GM23338 (cell line): Measurements from ENCODE around the gene PPP1R3E. TPM values are rescaled to one million over a fixed set of nuclear protein-coding genes. Genes with fewer than 3 reads are reported as not detected.
A peak's percentile ranks its signal among the peaks of the same experiment; 100 is the strongest.

Experiments
- ATAC-seq: fragments of 200-7000 bp; cut with Tn5 transposase; 3 replicates; pipeline ENCODE4 v1.9.1; 2020
- DNase-seq: peaks from one replicate; pipeline ENCODE4 v3.0.0-alpha.2; 2015; ENCODE audit warnings: low spot score
- H2AFZ ChIP-seq: fragments of 200-600 bp; sonication (generic); 2 replicates; pipeline ENCODE4 v1.8.0; 2016; ENCODE audit warnings: antibody characterized with exemption, mild to moderate bottlenecking, moderate library complexity
- H3F3A ChIP-seq: fragments of 200-600 bp; sonication (generic); replicated peaks from 2 replicates; pipeline ENCODE4 v1.8.0; 2017; ENCODE audit warnings: antibody characterized with exemption, mixed run types, low read depth
- H3K27ac ChIP-seq: fragments of 200-600 bp; sonication (generic); 2 replicates; pipeline ENCODE4 v1.6.1; 2016; ENCODE audit warnings: low read depth
- H3K27me3 ChIP-seq: fragments of 200-600 bp; sonication (generic); 2 replicates; pipeline ENCODE4 v1.8.0; 2016; ENCODE audit warnings: mild to moderate bottlenecking, mixed run types, moderate library complexity; ENCODE audit not compliant: insufficient read depth
- H3K36me3 ChIP-seq: fragments of 200-600 bp; sonication (generic); 2 replicates; pipeline ENCODE4 v1.8.0; 2016; ENCODE audit warnings: mild to moderate bottlenecking; ENCODE audit not compliant: insufficient read depth
- H3K4me1 ChIP-seq: fragments of 200-600 bp; sonication (generic); 2 replicates; pipeline ENCODE4 v1.8.0; 2016; ENCODE audit warnings: mild to moderate bottlenecking, moderate library complexity; ENCODE audit not compliant: insufficient read depth
- H3K4me2 ChIP-seq: fragments of 200-600 bp; sonication (generic); 2 replicates; pipeline ENCODE4 v1.7.1; 2017; ENCODE audit warnings: mixed run types
- H3K4me3 ChIP-seq: fragments of 200-600 bp; sonication (generic); 2 replicates; pipeline ENCODE4 v1.6.1; 2016; ENCODE audit warnings: mixed run types
- H3K79me2 ChIP-seq: fragments of 200-600 bp; sonication (generic); replicated peaks from 2 replicates; pipeline ENCODE4 v1.8.0; 2017; ENCODE audit warnings: mild to moderate bottlenecking; ENCODE audit not compliant: insufficient read depth
- H3K9me2 ChIP-seq: fragments of 200-600 bp; sonication (generic); 2 replicates; pipeline ENCODE4 v1.8.0; 2017; ENCODE audit not compliant: insufficient read depth
- H4K20me1 ChIP-seq: fragments of 200-600 bp; sonication (generic); replicated peaks from 2 replicates; pipeline ENCODE4 v1.8.0; 2017; ENCODE audit warnings: mild to moderate bottlenecking; ENCODE audit not compliant: insufficient read depth
- H3K27ac Mint-ChIP-seq: 2 replicates; pipeline ENCODE4 v1.8.0; 2020; ENCODE audit warnings: inconsistent platforms, mild to moderate bottlenecking, moderate library complexity, mixed read lengths
- H3K27me3 Mint-ChIP-seq: 3 replicates; pipeline ENCODE4 v1.8.0; 2022; ENCODE audit warnings: low read depth, mild to moderate bottlenecking, moderate library complexity, mixed read lengths, inconsistent platforms; ENCODE audit not compliant: insufficient read depth, poor library complexity
- H3K36me3 Mint-ChIP-seq: 3 replicates; pipeline ENCODE4 v1.8.0; 2021; ENCODE audit warnings: low read depth, mild to moderate bottlenecking, inconsistent platforms, moderate library complexity, mixed read lengths
- H3K4me1 Mint-ChIP-seq: 3 replicates; pipeline ENCODE4 v1.8.0; 2020; ENCODE audit warnings: mild to moderate bottlenecking, inconsistent platforms, mixed read lengths
- H3K4me3 Mint-ChIP-seq: 3 replicates; pipeline ENCODE4 v1.8.0; 2021; ENCODE audit warnings: moderate library complexity, mild to moderate bottlenecking, inconsistent platforms, mixed read lengths
- H3K9me3 Mint-ChIP-seq: 3 replicates; pipeline ENCODE4 v1.8.0; 2020; ENCODE audit warnings: moderate library complexity, mild to moderate bottlenecking, inconsistent platforms, mixed read lengths
- ZNF114 ChIP-seq: fragments of 250-450 bp; sonication (Bioruptor Pico); IDR thresholded peaks from 2 replicates; pipeline ENCODE4 v1.5.0; 2020; ENCODE audit warnings: mild to moderate bottlenecking, moderate library complexity
- ZNF331 ChIP-seq: fragments of 250-450 bp; sonication (Bioruptor Pico); IDR thresholded peaks from 2 replicates; pipeline ENCODE4 v1.5.0; 2020; ENCODE audit warnings: low read depth, mild to moderate bottlenecking, moderate library complexity
- polyA plus RNA-seq: library from polyadenylated mRNA; unstranded; fragments of >200 nt; fragmentation: Nextera tagmentation; extraction: Ambion mirVana; gene quantifications from 2 replicates; pipeline ENCODE4 v1.2.1, GENCODE V29; 2016
- total RNA-seq: library from RNA; depleted of rRNA; stranded (reverse); fragments of >200 nt; shearing (Covaris generic); gene quantifications from 2 replicates; pipeline ENCODE4 v1.2.3, GENCODE V29; 2014
- TF ChIP-seq, protein P1 (sequence below): IDR thresholded peaks from 2 replicates; pipeline ENCODE4 v1.6.1; 2016; ENCODE audit warnings: antibody characterized with exemption
- TF ChIP-seq, protein P2 (sequence below), 2 experiments: fragments of 200-600 bp in 1 of 2; sonication (generic) in 1 of 2; conservative IDR thresholded peaks; 2 replicates each; pipeline versions ENCODE4 v1.5.1 to v1.6.1; 2016 to 2017; ENCODE audit warnings: antibody characterized with exemption in 2 of 2, low read depth in 2 of 2, mild to moderate bottlenecking in 2 of 2, moderate library complexity in 1 of 2

The PPP1R3E gene
- total and polyA plus RNA-seq, 2 experiments from 2014 or later = 2.3 to 2.5 TPM

DNA sequence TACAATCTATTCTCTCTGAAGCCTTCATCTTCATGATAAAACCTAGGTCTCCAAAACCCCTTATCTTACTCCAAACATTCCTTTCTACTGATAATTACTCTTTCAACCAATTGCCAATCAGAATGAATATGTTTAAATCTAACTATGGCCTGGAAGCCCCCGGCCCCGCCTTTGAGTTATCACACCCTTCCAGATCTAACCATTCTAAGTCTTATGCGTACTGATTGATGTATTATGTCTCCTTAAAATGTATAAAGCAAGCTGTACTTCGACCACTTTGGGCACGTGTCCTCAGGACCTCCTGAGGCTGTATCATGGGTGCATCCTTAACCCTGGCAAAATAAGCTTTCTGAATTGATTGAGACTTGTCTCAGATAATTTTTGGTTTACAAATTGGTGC is 33.0 kb upstream of the PPP1R3E start:
- Histone ChIP-seq H3F3A (no peaks in the 10 kb centered on the region), H4K20me1 (no peaks in the 10 kb centered on the region), H3K79me2 (no peaks in the 10 kb centered on the region), H3K36me3 (0 out of 2 replicates have a peak, but pooled peaks cover 4% of the 10 kb centered on the region), H3K4me1 (no peaks in the 10 kb centered on the region), H3K9me2 (0 out of 2 replicates have a peak, but pooled peaks cover 10% of the 10 kb centered on the region), H3K27me3 (no peaks in the 10 kb centered on the region; the same call in 1 of the 2 replicates), H3K4me2 (no peak overlapping the region), H3K27ac (no peak overlapping the region), H3K4me3 (no peak overlapping the region), H2AFZ (no peak overlapping the region)
- H3K9me3 Mint-ChIP-seq = peaks cover 38% of the 10 kb centered on the region
- H3K27ac Mint-ChIP-seq = no peak overlapping the region
- TF ChIP-seq ZNF331 (CRISPR knock-in tag) (no peak), ZNF114 (CRISPR knock-in tag) (no peak)
- no peak for ATAC-seq
- H3K4me1 Mint-ChIP-seq = no peaks in the 10 kb centered on the region
- peaks cover 2% of the 10 kb centered on the region for H3K27me3 Mint-ChIP-seq
- H3K36me3 Mint-ChIP-seq = peaks cover 10% of the 10 kb centered on the region; the same call in 2 of the 3 replicates
- no peak for DNase-seq
- H3K4me3 Mint-ChIP-seq = no peak overlapping the region

DNA sequence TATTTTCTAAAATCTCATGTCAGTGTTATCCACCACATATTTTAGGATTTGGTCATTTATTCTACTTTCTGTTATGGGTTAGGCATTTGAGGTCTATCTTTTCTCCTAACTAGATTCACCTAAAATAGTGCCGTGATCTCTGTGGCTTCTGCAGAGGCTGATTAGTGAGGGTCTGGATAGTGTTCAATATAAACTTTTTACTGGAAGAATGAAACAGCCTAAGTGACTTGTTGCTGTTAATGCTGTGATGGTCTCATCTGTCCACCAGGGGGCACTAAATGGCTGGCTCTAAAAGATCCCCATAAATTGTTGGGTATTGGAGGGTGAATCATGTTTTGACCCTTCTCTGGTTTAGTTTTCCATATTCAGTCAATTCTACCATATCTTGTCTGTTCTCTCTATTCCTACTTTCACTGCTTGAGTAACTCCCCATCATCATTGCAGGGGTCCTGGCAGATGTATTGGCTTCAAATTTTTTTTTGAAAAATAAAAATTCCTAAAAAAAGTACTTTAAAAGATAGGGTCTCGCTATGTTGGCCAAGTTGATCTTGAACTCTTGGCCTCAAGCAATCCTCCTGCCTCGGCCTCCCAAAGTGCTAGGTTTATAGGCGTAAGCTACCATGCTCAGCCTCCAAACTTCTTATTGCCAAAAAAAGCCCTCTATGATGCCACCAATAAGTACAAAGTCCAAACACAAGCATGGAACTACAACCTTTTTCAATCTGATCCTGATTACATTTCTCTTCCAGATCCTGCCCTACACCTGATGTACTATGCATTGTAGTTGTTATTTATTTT is 25.5 kb upstream of the PPP1R3E start:
- Mint-ChIP-seq H3K27ac (no peak overlapping the region), H3K4me1 (peaks cover 7% of the 10 kb centered on the region; the same call in 2 of the 3 replicates), H3K4me3 (no peak overlapping the region), H3K27me3 (peaks cover 4% of the 10 kb centered on the region), H3K9me3 (no peaks in the 10 kb centered on the region), H3K36me3 (peaks cover 32% of the 10 kb centered on the region)
- Histone ChIP-seq H3K36me3 (peaks cover 22% of the 10 kb centered on the region), H3K27me3 (no peaks in the 10 kb centered on the region), H3K4me1 (no peaks in the 10 kb centered on the region; the same call in 1 of the 2 replicates), H4K20me1 (peaks cover 5% of the 10 kb centered on the region; the same call in 1 of the 2 replicates), H2AFZ (no peak overlapping the region), H3K79me2 (peaks cover 8% of the 10 kb centered on the region), H3K27ac (no peak overlapping the region), H3F3A (peaks cover 26% of the 10 kb centered on the region), H3K4me3 (no peak overlapping the region), H3K4me2 (no peak overlapping the region), H3K9me2 (no peaks in the 10 kb centered on the region)
- peak; percentile 82 for ATAC-seq
- TF ChIP-seq, protein P1, sequence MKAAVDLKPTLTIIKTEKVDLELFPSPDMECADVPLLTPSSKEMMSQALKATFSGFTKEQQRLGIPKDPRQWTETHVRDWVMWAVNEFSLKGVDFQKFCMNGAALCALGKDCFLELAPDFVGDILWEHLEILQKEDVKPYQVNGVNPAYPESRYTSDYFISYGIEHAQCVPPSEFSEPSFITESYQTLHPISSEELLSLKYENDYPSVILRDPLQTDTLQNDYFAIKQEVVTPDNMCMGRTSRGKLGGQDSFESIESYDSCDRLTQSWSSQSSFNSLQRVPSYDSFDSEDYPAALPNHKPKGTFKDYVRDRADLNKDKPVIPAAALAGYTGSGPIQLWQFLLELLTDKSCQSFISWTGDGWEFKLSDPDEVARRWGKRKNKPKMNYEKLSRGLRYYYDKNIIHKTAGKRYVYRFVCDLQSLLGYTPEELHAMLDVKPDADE = no peak
- TF ChIP-seq, protein P2, sequence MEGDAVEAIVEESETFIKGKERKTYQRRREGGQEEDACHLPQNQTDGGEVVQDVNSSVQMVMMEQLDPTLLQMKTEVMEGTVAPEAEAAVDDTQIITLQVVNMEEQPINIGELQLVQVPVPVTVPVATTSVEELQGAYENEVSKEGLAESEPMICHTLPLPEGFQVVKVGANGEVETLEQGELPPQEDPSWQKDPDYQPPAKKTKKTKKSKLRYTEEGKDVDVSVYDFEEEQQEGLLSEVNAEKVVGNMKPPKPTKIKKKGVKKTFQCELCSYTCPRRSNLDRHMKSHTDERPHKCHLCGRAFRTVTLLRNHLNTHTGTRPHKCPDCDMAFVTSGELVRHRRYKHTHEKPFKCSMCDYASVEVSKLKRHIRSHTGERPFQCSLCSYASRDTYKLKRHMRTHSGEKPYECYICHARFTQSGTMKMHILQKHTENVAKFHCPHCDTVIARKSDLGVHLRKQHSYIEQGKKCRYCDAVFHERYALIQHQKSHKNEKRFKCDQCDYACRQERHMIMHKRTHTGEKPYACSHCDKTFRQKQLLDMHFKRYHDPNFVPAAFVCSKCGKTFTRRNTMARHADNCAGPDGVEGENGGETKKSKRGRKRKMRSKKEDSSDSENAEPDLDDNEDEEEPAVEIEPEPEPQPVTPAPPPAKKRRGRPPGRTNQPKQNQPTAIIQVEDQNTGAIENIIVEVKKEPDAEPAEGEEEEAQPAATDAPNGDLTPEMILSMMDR (conservative IDR thresholded peaks at IDR 0.05; ENCODE audit: low read depth in 2 of 2) = peak; percentile 90 to 97
- DNase-seq = peak; percentile 86
